AG09319 (cell line): ENCODE results near the gene SLFN14.
"Not testable (repeated sequence)": the region's sequence is repeated elsewhere in the genome, so short reads cannot be mapped to it uniquely, and the experiment has no call there.

Experiments
- DNase-seq: peaks from one replicate; pipeline ENCODE4 v3.0.0-alpha.2; 2010; ENCODE audit warnings: low read depth; ENCODE audit errors: extremely low read depth
- CTCF ChIP-seq: IDR thresholded peaks from 2 replicates; pipeline ENCODE4 v1.5.1; 2011; ENCODE audit warnings: low read depth, mild to moderate bottlenecking, inconsistent platforms, low read length, moderate library complexity

Gene SLFN14

GRCh38 chr17:35537601-35538141 is 22.9 kb downstream of the SLFN14 start, which contains the start of gene SLFN12L:
Gene SLFN12L, minus strand, starts transcription at chr17:35537678. Its CDS starts 15,314 bp downstream, at chr17:35522364.
- no peak for DNase-seq
- TF ChIP-seq CTCF: no peak

- no peak for DNase-seq
- TF ChIP-seq CTCF: no peak
Measured at GRCh38 chr17:35536664-35537171, 23.9 kb downstream of the SLFN14 start.

GRCh38 chr17:35535406-35535805 is 25.2 kb downstream of the SLFN14 start:
- not testable (repeated sequence) for DNase-seq

GRCh38 chr17:35534576-35535093 is 26.0 kb downstream of the SLFN14 start:
- DNase-seq: no peak
- no peak for TF ChIP-seq CTCF

GRCh38 chr17:35531160-35531559 is 29.5 kb downstream of the SLFN14 start:
- TF ChIP-seq CTCF: no peak
- DNase-seq: no peak

GRCh38 chr17:35529866-35530265 is 30.8 kb downstream of the SLFN14 start:
- TF ChIP-seq CTCF: no peak
- DNase-seq: no peak

- DNase-seq: not testable (repeated sequence)
Measured at GRCh38 chr17:35529326-35529725, 31.3 kb downstream of the SLFN14 start.

GRCh38 chr17:35523296-35523695 is 37.3 kb downstream of the SLFN14 start:
- DNase-seq: no peak
- TF ChIP-seq CTCF: no peak

GRCh38 chr17:35521654-35522256 is 38.9 kb downstream of the SLFN14 start:
- not testable (repeated sequence) for DNase-seq
